ENCODE results near the gene H2AZ2.
"Not testable (repeated sequence)": the region's sequence is repeated elsewhere in the genome, so short reads cannot be mapped to it uniquely, and the experiment has no call there.

H2AZ2 gene

DNA sequence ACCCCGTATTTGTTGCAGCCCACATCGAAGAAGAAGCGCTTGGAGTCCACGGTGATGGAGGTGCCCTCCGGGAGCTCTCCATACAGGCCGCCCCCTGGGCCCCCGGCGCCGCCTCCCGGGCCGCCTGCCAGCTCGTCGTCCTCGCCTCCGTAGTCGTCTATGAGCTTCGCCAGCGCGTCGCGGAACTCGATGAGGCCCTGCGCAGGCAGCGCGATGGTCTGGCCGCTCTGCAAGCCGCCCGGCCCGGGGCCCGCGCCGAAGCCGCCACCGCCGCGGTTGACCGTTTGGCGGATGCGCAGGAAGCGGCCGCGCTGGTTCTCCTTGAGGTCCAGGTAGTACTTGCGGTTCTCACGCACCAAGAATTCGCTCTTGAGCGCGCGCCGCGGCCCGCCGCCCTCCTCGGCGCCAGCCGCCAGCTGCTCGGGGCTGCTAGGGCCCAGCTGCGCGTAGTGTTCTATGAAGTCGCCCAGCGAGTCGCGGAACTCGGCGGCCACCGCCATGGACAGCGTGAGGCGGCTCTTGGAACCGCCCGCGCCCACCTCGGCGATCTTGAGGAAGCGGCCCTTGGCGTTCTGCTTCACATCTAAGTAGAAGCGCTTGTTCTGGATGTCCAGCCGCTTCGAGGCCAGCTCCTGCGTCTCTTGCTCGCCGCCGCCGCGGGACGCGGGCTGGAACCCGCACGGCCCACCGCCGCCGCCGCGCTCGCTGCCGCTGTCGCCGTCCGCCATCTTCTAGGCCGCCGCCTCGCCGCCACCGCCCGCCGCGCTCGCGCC is 36.9 kb upstream of the H2AZ2 start:
- TF ChIP-seq POLR2AphosphoS5 (IDR thresholded peaks at IDR 0.05; ENCODE audit: low read depth, low read length) (no peak), POLR2A (IDR thresholded peaks at IDR 0.05; ENCODE audit: low read depth, low read length) (peak; percentile 24; the same call in 1 of the 2 replicates), TAF1 (IDR thresholded peaks at IDR 0.05; ENCODE audit: borderline replicate concordance, low read depth, low read length) (no peak)
- no peak for DNase-seq (ENCODE audit: insufficient read length)
- peak; percentile 5 for FAIRE-seq

DNA sequence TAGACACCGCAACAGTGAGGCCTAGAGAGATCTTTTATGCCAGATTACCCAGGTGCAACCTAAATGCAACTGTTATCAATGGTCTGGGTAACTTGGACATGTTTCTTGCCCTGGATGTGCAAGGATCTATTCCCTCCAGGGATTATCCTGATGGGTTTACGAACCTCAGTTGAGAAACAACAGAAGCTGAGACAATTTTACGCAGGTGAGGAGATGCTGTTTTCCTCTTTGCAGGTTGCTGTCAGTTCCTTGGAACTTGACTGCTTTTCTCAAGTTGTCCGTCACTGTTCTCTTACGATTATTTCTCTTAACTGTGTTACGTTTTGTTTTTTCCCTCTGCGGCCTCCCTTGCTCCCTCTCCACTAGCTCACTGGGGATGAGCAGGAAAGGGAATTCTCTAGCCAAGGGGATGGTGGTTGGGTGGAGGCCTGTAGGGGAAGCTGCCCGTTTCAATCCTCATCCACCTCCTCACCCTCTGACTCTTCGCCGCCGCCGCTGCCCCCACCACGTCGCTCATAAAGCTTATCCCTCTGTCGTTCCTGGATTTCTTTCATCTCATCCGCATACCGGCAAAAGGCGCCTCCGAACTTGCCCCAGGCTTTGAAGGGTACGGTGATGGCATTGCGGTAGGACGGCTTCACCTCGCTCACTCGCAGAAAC is 36.2 kb upstream of the H2AZ2 start:
- DNase-seq (ENCODE audit: insufficient read length) (no peak), FAIRE-seq (peak; percentile 58)
- no peak for TF ChIP-seq POLR2A (IDR thresholded peaks at IDR 0.05; ENCODE audit: low read depth, low read length)
- no peak for TF ChIP-seq POLR2AphosphoS5 (IDR thresholded peaks at IDR 0.05; ENCODE audit: low read depth, low read length)
- TF ChIP-seq TAF1 (IDR thresholded peaks at IDR 0.05; ENCODE audit: borderline replicate concordance, low read depth, low read length): no peak

DNA sequence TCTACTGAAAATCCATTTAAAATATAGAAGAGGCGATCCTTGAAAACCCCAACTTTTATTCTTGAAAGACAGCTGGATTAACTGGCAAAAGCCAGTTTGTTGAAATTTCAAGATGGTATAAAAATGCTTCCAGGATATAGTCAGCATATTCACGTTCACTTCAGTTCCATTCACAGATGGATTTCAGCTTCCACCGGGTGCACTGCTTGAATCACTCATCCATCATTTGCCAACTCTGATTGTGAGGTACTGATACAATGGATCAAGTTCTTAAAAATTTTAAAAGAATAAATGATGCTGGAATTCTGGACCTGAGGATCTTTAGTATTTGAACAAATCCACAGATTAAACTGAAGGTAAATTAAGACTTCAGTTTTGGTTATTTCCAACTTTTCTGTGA is 35.0 kb upstream of the H2AZ2 start:
- peak; percentile 63 for FAIRE-seq

DNA sequence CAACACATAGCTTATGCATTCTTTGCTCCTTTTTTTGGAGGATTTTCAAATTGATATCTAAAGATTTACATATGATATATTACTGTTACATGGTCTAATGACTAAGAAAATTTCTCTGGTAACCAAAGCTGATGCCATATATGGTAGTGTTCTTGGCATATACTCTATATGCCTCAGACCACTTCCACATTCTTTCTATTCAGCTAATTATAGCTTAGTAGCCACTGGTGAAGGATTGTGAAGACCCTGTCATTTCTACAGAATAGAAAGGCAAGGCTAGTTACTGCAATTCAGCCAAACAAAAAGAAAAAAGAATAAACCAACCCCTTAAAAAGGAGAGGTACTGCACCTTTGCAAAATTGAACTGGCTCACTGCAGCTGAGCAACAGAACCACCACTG is 33.7 kb upstream of the H2AZ2 start:
- TF ChIP-seq POLR2AphosphoS5 (IDR thresholded peaks at IDR 0.05; ENCODE audit: low read depth, low read length): peak; percentile 66; the same call in 1 of the 2 replicates
- no peak for TF ChIP-seq TAF1 (IDR thresholded peaks at IDR 0.05; ENCODE audit: borderline replicate concordance, low read depth, low read length)
- TF ChIP-seq POLR2A (IDR thresholded peaks at IDR 0.05; ENCODE audit: low read depth, low read length): peak; percentile 55
- DNase-seq (ENCODE audit: insufficient read length) (no peak), FAIRE-seq (peak; percentile 65)

More for the DNA sequence above, 35.0 kb upstream of the H2AZ2 start:
- no peak for TF ChIP-seq POLR2AphosphoS5 (IDR thresholded peaks at IDR 0.05; ENCODE audit: low read depth, low read length)
- peak; percentile 29; the same call in 1 of the 2 replicates for TF ChIP-seq POLR2A (IDR thresholded peaks at IDR 0.05; ENCODE audit: low read depth, low read length)
- DNase-seq (ENCODE audit: insufficient read length): no peak

DNA sequence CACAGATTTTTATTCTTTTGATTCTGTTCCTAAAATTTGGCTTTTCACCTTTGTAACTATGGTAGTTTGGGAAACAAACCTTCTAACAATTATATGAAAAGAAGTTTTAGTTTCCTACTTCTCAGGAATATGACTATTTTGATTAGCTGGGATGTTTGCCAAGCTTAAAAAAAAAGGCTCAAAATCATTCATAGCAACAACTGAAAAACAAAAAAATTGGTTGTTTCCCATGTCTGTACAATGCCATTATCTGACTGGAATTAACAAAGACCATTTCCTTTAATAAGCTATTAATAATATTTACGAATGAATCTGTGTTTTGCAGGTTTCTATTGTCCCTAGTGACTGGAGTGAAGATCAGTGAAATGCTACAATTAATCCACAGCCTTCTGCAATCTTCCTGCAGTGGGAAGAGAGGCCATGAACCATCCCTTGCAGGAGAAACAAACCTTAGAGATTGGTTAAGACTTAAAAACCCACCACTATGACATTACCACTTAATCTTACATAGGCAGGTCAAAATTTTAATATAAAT is 33.2 kb upstream of the H2AZ2 start:
- TF ChIP-seq POLR2A (IDR thresholded peaks at IDR 0.05; ENCODE audit: low read depth, low read length) (no peak), TAF1 (IDR thresholded peaks at IDR 0.05; ENCODE audit: borderline replicate concordance, low read depth, low read length) (no peak), POLR2AphosphoS5 (IDR thresholded peaks at IDR 0.05; ENCODE audit: low read depth, low read length) (no peak)
- DNase-seq (ENCODE audit: insufficient read length) (no peak), FAIRE-seq (peak; percentile 24)

DNA sequence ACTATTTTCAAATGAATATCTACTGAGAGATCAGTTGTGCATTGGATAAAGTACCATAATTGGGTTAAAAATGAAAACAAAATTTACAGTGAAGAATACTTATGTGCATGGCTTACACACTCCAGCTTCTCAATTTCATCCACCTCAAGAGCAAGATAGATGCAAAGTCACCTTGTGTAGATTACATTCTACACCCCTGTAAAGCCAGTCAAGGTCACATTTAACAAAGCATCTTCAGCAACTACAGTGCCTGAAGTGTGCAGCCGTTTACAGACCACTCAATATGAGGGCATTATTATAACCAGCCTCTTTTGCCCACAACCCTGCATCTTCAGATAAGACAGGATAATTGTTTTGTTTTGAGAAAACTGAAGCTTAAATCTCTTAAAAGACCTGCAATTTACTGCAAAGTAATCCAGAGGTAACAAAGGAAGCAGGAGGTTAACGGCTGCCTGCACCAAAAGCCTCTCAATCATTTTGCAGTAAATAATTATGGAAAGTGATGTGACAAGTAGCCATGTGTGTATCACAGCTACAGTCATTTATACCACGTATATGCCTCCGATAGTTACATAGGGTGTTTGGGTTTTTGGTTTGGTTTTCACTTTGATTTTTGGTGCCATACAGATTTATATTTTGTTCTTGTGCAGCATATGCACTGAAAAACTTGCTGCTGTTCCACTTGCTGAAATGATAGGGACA is 32.6 kb upstream of the H2AZ2 start:
- DNase-seq (ENCODE audit: insufficient read length) (no peak), FAIRE-seq (peak; percentile 17)
- TF ChIP-seq POLR2AphosphoS5 (IDR thresholded peaks at IDR 0.05; ENCODE audit: low read depth, low read length) (peak; percentile 59; the same call in 1 of the 2 replicates), TAF1 (IDR thresholded peaks at IDR 0.05; ENCODE audit: borderline replicate concordance, low read depth, low read length) (no peak), POLR2A (IDR thresholded peaks at IDR 0.05; ENCODE audit: low read depth, low read length) (peak; percentile 22; the same call in 1 of the 2 replicates)

DNA sequence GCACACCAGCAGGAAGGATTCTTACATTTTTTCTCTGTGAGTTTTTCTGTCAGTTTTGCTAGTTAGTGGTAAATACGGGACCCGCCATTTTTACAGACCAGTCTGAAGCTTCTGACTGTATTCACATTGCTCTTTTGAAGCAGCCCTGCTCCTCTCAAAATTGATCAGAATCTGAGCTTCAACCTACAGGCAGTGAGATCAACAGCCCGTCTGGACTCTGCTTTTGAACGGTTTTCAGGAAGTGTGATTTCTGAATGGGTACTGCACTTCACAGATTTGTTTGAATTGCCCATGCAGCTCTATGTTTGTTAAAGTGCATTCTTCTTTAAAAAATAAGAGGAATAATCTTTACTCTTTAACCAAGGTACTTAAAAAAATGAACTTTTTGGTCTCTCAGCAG is 28.5 kb upstream of the H2AZ2 start:
- no peak for FAIRE-seq
- TF ChIP-seq TAF1 (IDR thresholded peaks at IDR 0.05; ENCODE audit: borderline replicate concordance, low read depth, low read length): no peak
- no peak; the same call in 1 of the 2 replicates for TF ChIP-seq POLR2A (IDR thresholded peaks at IDR 0.05; ENCODE audit: low read depth, low read length)
- no peak for TF ChIP-seq POLR2AphosphoS5 (IDR thresholded peaks at IDR 0.05; ENCODE audit: low read depth, low read length)
- no peak for DNase-seq (ENCODE audit: insufficient read length)

DNA sequence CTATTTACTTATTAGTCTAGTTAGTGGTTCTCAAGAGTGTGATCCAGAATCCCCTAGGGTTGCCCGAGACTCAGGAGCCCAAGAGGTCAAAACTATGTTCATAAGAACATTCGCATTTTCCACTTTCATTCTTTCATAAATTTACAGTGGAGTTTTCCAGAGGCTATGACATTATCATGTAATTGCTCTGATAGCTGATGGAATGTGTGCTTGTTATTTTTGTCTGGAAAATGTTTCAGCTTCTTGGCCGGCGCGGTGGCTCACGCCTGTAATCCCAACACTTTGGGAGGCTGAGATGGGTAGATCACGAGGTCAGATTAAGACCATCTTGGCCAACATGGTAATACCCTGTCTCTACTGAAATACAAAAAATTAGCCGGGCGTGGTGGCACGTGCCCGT is 27.4 kb upstream of the H2AZ2 start:
- TF ChIP-seq POLR2A (IDR thresholded peaks at IDR 0.05; ENCODE audit: low read depth, low read length): no peak
- TF ChIP-seq POLR2AphosphoS5 (IDR thresholded peaks at IDR 0.05; ENCODE audit: low read depth, low read length): no peak
- TF ChIP-seq TAF1 (IDR thresholded peaks at IDR 0.05; ENCODE audit: borderline replicate concordance, low read depth, low read length): no peak
- no peak for DNase-seq (ENCODE audit: insufficient read length)
- FAIRE-seq: no peak

DNA sequence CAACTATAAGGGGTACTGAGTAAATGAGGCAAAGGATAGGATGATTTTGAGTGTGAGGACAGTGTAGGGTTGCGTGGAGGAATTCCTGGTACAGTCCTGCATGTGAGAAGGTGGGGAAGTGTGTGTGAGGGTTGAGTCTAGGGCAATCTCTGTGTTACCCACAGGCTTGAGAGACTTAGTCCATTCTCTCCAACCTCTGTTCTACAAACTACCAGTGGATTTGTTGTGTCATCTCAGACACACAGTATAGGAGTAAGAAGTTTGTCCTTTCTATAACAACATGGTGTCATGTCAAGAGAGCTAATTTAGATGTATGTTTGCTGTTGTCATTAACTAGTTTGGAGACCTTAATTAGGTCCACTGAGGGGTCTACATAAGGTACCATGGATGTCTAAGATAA is 24.9 kb upstream of the H2AZ2 start:
- FAIRE-seq: no peak
- DNase-seq (ENCODE audit: insufficient read length): no peak
- no peak for TF ChIP-seq POLR2A (IDR thresholded peaks at IDR 0.05; ENCODE audit: low read depth, low read length)
- TF ChIP-seq TAF1 (IDR thresholded peaks at IDR 0.05; ENCODE audit: borderline replicate concordance, low read depth, low read length): no peak
- no peak for TF ChIP-seq POLR2AphosphoS5 (IDR thresholded peaks at IDR 0.05; ENCODE audit: low read depth, low read length)

DNA sequence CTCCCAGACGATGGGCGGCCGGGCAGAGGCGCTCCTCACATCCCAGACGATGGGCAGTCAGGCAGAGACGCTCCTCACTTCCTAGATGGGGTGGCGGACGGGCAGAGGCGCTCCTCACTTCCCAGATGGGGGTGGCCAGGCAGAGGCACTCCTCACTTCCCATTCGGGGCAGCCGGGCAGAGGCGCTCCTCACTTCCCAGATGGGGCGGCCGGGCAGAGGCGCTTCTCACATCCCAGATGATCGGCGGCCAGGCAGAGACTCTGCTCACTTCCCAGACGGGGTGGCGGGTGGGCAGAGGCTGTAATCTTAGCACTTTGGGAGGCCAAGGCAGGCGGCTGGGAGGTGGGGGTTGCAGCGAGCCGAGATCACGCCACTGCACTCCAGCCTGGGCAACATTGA is 24.0 kb upstream of the H2AZ2 start:
- not testable (repeated sequence) for DNase-seq (ENCODE audit: insufficient read length)

DNA sequence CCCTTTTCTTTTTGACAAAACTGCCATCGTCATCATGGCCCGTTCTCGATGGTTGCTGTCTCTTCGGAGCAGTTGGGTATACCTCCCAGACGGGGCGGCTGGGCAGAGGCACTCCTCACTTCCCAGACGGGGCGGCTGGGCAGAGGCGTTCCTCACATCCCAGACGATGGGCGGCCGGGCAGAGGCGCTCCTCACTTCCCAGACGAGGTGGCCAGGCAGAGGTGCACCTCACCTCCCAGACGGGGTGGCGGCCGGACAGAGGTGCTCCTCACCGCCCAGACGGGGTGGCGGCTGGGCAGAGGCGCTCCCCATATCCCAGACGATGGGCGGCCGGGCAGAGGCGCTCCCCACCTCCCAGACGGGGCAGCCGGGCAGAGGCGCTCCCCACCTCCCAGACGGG is 22.9 kb upstream of the H2AZ2 start:
- FAIRE-seq; DNase-seq (ENCODE audit: insufficient read length): not testable (repeated sequence)

More for the DNA sequence above, 24.0 kb upstream of the H2AZ2 start:
- FAIRE-seq: not testable (repeated sequence)

DNA sequence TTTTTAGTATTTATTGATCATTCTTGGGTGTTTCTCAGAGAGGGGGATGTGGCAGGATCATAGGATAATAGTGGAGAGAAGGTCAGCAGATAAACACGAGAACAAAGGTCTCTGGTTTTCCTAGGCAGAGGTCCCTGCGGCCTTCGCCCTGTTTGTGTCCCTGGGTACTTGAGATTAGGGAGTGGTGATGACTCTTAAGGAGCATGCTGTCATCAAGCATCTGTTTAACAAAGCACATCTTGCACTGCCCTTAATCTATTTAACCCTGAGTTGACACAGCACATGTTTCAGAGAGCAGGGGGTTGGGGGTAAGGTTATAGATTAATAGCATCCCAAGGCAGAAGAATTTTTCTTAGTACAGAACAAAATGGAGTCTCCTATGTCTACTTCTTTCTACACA is 22.4 kb upstream of the H2AZ2 start:
- not testable (repeated sequence) for FAIRE-seq; DNase-seq (ENCODE audit: insufficient read length)

Data from GM12892 (cell line).